SK-N-MC (cell line): ENCODE measurements around the gene VSIR.

Experiments used
- EZH2 ChIP-seq: fragments of 200-600 bp; sonication (generic); IDR thresholded peaks from one replicate; pipeline ENCODE4 v1.6.1; 2017; ENCODE audit warnings: antibody characterized with exemption
- POLR2AphosphoS5 ChIP-seq: IDR thresholded peaks from 2 replicates; pipeline ENCODE4 v1.6.1; 2012; ENCODE audit warnings: mild to moderate bottlenecking, low read depth, low read length, borderline replicate concordance

GRCh38 chr10:71798308-71798624, 24.9 kb upstream of the VSIR start:
- no peak for TF ChIP-seq POLR2AphosphoS5
- no peak for TF ChIP-seq EZH2
